GM12873 (cell line): ENCODE results near the gene CFAP43.

Experiments used
- CTCF ChIP-seq: IDR thresholded peaks from 2 replicates; pipeline ENCODE4 v1.5.1; 2012; ENCODE audit warnings: low read depth, mild to moderate bottlenecking, moderate library complexity, low read length, control low read depth; ENCODE audit not compliant: insufficient read depth; ENCODE audit errors: missing control alignments

CFAP43 gene

GRCh38 chr10:104099941-104100340, 132.2 kb downstream of the CFAP43 start:
- no peak for TF ChIP-seq CTCF

- no peak for TF ChIP-seq CTCF
These were observed 132.9 kb downstream of the CFAP43 start for GRCh38 chr10:104099269-104099668.

GRCh38 chr10:104098358-104098925, 133.7 kb downstream of the CFAP43 start:
- TF ChIP-seq CTCF, result no peak

GRCh38 chr10:104096692-104097091, 135.5 kb downstream of the CFAP43 start:
- TF ChIP-seq CTCF, result no peak

- TF ChIP-seq CTCF, result no peak
These were observed 139.4 kb downstream of the CFAP43 start for GRCh38 chr10:104092749-104093148.

- TF ChIP-seq CTCF, result no peak
These were observed 141.6 kb downstream of the CFAP43 start for GRCh38 chr10:104090611-104091010.

GRCh38 chr10:104089621-104090020, 142.5 kb downstream of the CFAP43 start:
- no peak for TF ChIP-seq CTCF
